GM23338 (cell line): ENCODE results near the gene SLC2A1. TPM values are rescaled to one million over a fixed set of nuclear protein-coding genes. Genes with fewer than 3 reads are reported as not detected.

Experiments used
- ATAC-seq: fragments of 200-7000 bp; cut with Tn5 transposase; 3 replicates; pipeline ENCODE4 v1.9.1; 2020
- DNase-seq: peaks from one replicate; pipeline ENCODE4 v3.0.0-alpha.2; 2015; ENCODE audit warnings: low spot score
- H2AFZ ChIP-seq: fragments of 200-600 bp; sonication (generic); 2 replicates; pipeline ENCODE4 v1.8.0; 2016; ENCODE audit warnings: antibody characterized with exemption, mild to moderate bottlenecking, moderate library complexity
- H3F3A ChIP-seq: fragments of 200-600 bp; sonication (generic); replicated peaks from 2 replicates; pipeline ENCODE4 v1.8.0; 2017; ENCODE audit warnings: antibody characterized with exemption, mixed run types, low read depth
- H3K27ac ChIP-seq: fragments of 200-600 bp; sonication (generic); 2 replicates; pipeline ENCODE4 v1.6.1; 2016; ENCODE audit warnings: low read depth
- H3K27me3 ChIP-seq: fragments of 200-600 bp; sonication (generic); 2 replicates; pipeline ENCODE4 v1.8.0; 2016; ENCODE audit warnings: mild to moderate bottlenecking, mixed run types, moderate library complexity; ENCODE audit not compliant: insufficient read depth
- H3K36me3 ChIP-seq: fragments of 200-600 bp; sonication (generic); 2 replicates; pipeline ENCODE4 v1.8.0; 2016; ENCODE audit warnings: mild to moderate bottlenecking; ENCODE audit not compliant: insufficient read depth
- H3K4me1 ChIP-seq: fragments of 200-600 bp; sonication (generic); 2 replicates; pipeline ENCODE4 v1.8.0; 2016; ENCODE audit warnings: mild to moderate bottlenecking, moderate library complexity; ENCODE audit not compliant: insufficient read depth
- H3K4me2 ChIP-seq: fragments of 200-600 bp; sonication (generic); 2 replicates; pipeline ENCODE4 v1.7.1; 2017; ENCODE audit warnings: mixed run types
- H3K4me3 ChIP-seq: fragments of 200-600 bp; sonication (generic); 2 replicates; pipeline ENCODE4 v1.6.1; 2016; ENCODE audit warnings: mixed run types
- H3K79me2 ChIP-seq: fragments of 200-600 bp; sonication (generic); replicated peaks from 2 replicates; pipeline ENCODE4 v1.8.0; 2017; ENCODE audit warnings: mild to moderate bottlenecking; ENCODE audit not compliant: insufficient read depth
- H3K9me2 ChIP-seq: fragments of 200-600 bp; sonication (generic); 2 replicates; pipeline ENCODE4 v1.8.0; 2017; ENCODE audit not compliant: insufficient read depth
- H4K20me1 ChIP-seq: fragments of 200-600 bp; sonication (generic); replicated peaks from 2 replicates; pipeline ENCODE4 v1.8.0; 2017; ENCODE audit warnings: mild to moderate bottlenecking; ENCODE audit not compliant: insufficient read depth
- H3K27ac Mint-ChIP-seq: 2 replicates; pipeline ENCODE4 v1.8.0; 2020; ENCODE audit warnings: inconsistent platforms, mild to moderate bottlenecking, moderate library complexity, mixed read lengths
- H3K27me3 Mint-ChIP-seq: 3 replicates; pipeline ENCODE4 v1.8.0; 2022; ENCODE audit warnings: low read depth, mild to moderate bottlenecking, moderate library complexity, mixed read lengths, inconsistent platforms; ENCODE audit not compliant: insufficient read depth, poor library complexity
- H3K36me3 Mint-ChIP-seq: 3 replicates; pipeline ENCODE4 v1.8.0; 2021; ENCODE audit warnings: low read depth, mild to moderate bottlenecking, inconsistent platforms, moderate library complexity, mixed read lengths
- H3K4me1 Mint-ChIP-seq: 3 replicates; pipeline ENCODE4 v1.8.0; 2020; ENCODE audit warnings: mild to moderate bottlenecking, inconsistent platforms, mixed read lengths
- H3K4me3 Mint-ChIP-seq: 3 replicates; pipeline ENCODE4 v1.8.0; 2021; ENCODE audit warnings: moderate library complexity, mild to moderate bottlenecking, inconsistent platforms, mixed read lengths
- H3K9me3 Mint-ChIP-seq: 3 replicates; pipeline ENCODE4 v1.8.0; 2020; ENCODE audit warnings: moderate library complexity, mild to moderate bottlenecking, inconsistent platforms, mixed read lengths
- EZH2 ChIP-seq: fragments of 200-600 bp; sonication (generic); IDR thresholded peaks from one replicate; pipeline ENCODE4 v1.8.0; 2017; ENCODE audit warnings: antibody characterized with exemption, mild to moderate bottlenecking, low read depth; ENCODE audit not compliant: unreplicated experiment
- EZH2phosphoT487 ChIP-seq: fragments of 200-600 bp; sonication (generic); IDR thresholded peaks from one replicate; pipeline ENCODE4 v1.8.1; 2018; ENCODE audit warnings: antibody characterized with exemption; ENCODE audit not compliant: unreplicated experiment
- JUNB ChIP-seq: IDR thresholded peaks from one replicate; pipeline ENCODE4 v1.6.1; 2016; ENCODE audit warnings: antibody characterized with exemption; ENCODE audit not compliant: unreplicated experiment
- STAT1 ChIP-seq: IDR thresholded peaks from one replicate; pipeline ENCODE4 v1.6.1; 2016; ENCODE audit warnings: antibody characterized with exemption; ENCODE audit not compliant: unreplicated experiment
- ZNF114 ChIP-seq: fragments of 250-450 bp; sonication (Bioruptor Pico); IDR thresholded peaks from 2 replicates; pipeline ENCODE4 v1.5.0; 2020; ENCODE audit warnings: mild to moderate bottlenecking, moderate library complexity
- ZNF331 ChIP-seq: fragments of 250-450 bp; sonication (Bioruptor Pico); IDR thresholded peaks from 2 replicates; pipeline ENCODE4 v1.5.0; 2020; ENCODE audit warnings: low read depth, mild to moderate bottlenecking, moderate library complexity
- polyA plus RNA-seq: library from polyadenylated mRNA; unstranded; fragments of >200 nt; fragmentation: Nextera tagmentation; extraction: Ambion mirVana; gene quantifications from 2 replicates; pipeline ENCODE4 v1.2.1, GENCODE V29; 2016
- total RNA-seq: library from RNA; depleted of rRNA; stranded (reverse); fragments of >200 nt; shearing (Covaris generic); gene quantifications from 2 replicates; pipeline ENCODE4 v1.2.3, GENCODE V29; 2014
- TF ChIP-seq, protein P1 (sequence below): IDR thresholded peaks from one replicate; pipeline ENCODE4 v1.6.1; 2018; ENCODE audit warnings: antibody characterized with exemption; ENCODE audit not compliant: unreplicated experiment
- TF ChIP-seq, protein P2 (sequence below): fragments of 250-450 bp; sonication (Bioruptor Pico); IDR thresholded peaks from 2 replicates; pipeline ENCODE4 v1.5.0; 2020; ENCODE audit warnings: mild to moderate bottlenecking, moderate library complexity
- TF ChIP-seq, protein P3 (sequence below): IDR thresholded peaks from 2 replicates; pipeline ENCODE4 v1.6.1; 2016; ENCODE audit warnings: antibody characterized with exemption
- TF ChIP-seq, protein P4 (sequence below), 2 experiments: fragments of 200-600 bp in 1 of 2; sonication (generic) in 1 of 2; conservative IDR thresholded peaks; 2 replicates each; pipeline versions ENCODE4 v1.5.1 to v1.6.1; 2016 to 2017; ENCODE audit warnings: antibody characterized with exemption in 2 of 2, low read depth in 2 of 2, mild to moderate bottlenecking in 2 of 2, moderate library complexity in 1 of 2

Gene SLC2A1
- total and polyA plus RNA-seq, 2 experiments from 2014 or later, result 66.1 to 305 TPM

DNA sequence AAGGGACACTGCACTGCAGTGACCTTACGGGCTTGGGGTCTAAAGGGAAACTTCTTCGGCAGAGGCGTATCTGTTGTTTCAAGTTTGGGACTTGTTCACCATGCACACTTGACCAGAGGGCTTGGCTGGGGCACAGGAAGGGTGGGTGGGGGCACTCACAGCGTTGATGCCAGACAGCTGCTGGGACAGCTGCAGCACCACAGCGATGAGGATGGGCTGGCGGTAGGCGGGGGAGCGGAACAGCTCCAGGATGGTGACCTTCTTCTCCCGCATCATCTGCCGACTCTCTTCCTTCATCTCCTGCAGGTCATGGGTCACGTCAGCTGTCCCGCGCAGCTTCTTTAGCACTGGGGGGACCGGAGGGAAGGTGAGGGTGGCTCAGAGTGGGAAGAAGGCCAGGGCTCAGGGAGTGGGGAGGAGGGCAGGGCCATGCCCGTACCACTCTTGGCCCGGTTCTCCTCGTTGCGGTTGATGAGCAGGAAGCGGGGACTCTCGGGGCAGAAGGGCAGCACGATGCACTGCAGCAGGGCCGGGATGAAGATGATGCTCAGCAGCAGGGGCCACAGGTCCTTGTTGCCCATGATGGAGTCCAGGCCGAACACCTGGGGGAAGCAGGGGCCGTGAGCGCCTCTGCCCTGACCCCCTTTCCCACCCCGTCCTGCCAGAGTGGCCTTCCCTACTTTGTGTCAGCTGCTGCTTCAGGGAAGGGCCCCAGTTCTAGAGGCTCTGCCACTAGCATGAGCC lies 29.1 kb downstream of the SLC2A1 start:
- no peak overlapping the region for H3K27ac Mint-ChIP-seq
- no peaks in the 10 kb centered on the region for H3K27me3 ChIP-seq
- H3K27me3 Mint-ChIP-seq, result peaks cover 27% of the 10 kb centered on the region
- H3K9me3 Mint-ChIP-seq, result no peaks in the 10 kb centered on the region
- H3K9me2 ChIP-seq, result no peaks in the 10 kb centered on the region
- H3K4me3 Mint-ChIP-seq, result no peak overlapping the region; the same call in 2 of the 3 replicates
- TF ChIP-seq JUNB (no peak), EZH2phosphoT487 (no peak), ZNF114 (CRISPR knock-in tag) (no peak), ZNF331 (CRISPR knock-in tag) (no peak), STAT1 (no peak), EZH2 (no peak)
- TF ChIP-seq, protein P1, sequence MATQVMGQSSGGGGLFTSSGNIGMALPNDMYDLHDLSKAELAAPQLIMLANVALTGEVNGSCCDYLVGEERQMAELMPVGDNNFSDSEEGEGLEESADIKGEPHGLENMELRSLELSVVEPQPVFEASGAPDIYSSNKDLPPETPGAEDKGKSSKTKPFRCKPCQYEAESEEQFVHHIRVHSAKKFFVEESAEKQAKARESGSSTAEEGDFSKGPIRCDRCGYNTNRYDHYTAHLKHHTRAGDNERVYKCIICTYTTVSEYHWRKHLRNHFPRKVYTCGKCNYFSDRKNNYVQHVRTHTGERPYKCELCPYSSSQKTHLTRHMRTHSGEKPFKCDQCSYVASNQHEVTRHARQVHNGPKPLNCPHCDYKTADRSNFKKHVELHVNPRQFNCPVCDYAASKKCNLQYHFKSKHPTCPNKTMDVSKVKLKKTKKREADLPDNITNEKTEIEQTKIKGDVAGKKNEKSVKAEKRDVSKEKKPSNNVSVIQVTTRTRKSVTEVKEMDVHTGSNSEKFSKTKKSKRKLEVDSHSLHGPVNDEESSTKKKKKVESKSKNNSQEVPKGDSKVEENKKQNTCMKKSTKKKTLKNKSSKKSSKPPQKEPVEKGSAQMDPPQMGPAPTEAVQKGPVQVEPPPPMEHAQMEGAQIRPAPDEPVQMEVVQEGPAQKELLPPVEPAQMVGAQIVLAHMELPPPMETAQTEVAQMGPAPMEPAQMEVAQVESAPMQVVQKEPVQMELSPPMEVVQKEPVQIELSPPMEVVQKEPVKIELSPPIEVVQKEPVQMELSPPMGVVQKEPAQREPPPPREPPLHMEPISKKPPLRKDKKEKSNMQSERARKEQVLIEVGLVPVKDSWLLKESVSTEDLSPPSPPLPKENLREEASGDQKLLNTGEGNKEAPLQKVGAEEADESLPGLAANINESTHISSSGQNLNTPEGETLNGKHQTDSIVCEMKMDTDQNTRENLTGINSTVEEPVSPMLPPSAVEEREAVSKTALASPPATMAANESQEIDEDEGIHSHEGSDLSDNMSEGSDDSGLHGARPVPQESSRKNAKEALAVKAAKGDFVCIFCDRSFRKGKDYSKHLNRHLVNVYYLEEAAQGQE, result no peak
- TF ChIP-seq, protein P2, sequence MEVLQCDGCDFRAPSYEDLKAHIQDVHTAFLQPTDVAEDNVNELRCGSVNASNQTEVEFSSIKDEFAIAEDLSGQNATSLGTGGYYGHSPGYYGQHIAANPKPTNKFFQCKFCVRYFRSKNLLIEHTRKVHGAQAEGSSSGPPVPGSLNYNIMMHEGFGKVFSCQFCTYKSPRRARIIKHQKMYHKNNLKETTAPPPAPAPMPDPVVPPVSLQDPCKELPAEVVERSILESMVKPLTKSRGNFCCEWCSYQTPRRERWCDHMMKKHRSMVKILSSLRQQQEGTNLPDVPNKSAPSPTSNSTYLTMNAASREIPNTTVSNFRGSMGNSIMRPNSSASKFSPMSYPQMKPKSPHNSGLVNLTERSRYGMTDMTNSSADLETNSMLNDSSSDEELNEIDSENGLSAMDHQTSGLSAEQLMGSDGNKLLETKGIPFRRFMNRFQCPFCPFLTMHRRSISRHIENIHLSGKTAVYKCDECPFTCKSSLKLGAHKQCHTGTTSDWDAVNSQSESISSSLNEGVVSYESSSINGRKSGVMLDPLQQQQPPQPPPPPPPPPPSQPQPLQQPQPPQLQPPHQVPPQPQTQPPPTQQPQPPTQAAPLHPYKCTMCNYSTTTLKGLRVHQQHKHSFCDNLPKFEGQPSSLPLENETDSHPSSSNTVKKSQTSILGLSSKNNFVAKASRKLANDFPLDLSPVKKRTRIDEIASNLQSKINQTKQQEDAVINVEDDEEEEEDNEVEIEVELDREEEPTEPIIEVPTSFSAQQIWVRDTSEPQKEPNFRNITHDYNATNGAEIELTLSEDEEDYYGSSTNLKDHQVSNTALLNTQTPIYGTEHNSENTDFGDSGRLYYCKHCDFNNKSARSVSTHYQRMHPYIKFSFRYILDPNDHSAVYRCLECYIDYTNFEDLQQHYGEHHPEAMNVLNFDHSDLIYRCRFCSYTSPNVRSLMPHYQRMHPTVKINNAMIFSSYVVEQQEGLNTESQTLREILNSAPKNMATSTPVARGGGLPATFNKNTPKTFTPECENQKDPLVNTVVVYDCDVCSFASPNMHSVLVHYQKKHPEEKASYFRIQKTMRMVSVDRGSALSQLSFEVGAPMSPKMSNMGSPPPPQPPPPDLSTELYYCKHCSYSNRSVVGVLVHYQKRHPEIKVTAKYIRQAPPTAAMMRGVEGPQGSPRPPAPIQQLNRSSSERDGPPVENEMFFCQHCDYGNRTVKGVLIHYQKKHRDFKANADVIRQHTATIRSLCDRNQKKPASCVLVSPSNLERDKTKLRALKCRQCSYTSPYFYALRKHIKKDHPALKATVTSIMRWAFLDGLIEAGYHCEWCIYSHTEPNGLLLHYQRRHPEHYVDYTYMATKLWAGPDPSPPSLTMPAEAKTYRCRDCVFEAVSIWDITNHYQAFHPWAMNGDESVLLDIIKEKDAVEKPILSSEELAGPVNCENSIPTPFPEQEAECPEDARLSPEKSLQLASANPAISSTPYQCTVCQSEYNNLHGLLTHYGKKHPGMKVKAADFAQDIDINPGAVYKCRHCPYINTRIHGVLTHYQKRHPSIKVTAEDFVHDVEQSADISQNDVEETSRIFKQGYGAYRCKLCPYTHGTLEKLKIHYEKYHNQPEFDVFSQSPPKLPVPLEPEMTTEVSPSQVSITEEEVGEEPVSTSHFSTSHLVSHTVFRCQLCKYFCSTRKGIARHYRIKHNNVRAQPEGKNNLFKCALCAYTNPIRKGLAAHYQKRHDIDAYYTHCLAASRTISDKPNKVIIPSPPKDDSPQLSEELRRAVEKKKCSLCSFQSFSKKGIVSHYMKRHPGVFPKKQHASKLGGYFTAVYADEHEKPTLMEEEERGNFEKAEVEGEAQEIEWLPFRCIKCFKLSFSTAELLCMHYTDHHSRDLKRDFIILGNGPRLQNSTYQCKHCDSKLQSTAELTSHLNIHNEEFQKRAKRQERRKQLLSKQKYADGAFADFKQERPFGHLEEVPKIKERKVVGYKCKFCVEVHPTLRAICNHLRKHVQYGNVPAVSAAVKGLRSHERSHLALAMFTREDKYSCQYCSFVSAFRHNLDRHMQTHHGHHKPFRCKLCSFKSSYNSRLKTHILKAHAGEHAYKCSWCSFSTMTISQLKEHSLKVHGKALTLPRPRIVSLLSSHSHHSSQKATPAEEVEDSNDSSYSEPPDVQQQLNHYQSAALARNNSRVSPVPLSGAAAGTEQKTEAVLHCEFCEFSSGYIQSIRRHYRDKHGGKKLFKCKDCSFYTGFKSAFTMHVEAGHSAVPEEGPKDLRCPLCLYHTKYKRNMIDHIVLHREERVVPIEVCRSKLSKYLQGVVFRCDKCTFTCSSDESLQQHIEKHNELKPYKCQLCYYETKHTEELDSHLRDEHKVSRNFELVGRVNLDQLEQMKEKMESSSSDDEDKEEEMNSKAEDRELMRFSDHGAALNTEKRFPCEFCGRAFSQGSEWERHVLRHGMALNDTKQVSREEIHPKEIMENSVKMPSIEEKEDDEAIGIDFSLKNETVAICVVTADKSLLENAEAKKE, result no peak
- TF ChIP-seq, protein P3, sequence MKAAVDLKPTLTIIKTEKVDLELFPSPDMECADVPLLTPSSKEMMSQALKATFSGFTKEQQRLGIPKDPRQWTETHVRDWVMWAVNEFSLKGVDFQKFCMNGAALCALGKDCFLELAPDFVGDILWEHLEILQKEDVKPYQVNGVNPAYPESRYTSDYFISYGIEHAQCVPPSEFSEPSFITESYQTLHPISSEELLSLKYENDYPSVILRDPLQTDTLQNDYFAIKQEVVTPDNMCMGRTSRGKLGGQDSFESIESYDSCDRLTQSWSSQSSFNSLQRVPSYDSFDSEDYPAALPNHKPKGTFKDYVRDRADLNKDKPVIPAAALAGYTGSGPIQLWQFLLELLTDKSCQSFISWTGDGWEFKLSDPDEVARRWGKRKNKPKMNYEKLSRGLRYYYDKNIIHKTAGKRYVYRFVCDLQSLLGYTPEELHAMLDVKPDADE, result no peak
- TF ChIP-seq, protein P4, sequence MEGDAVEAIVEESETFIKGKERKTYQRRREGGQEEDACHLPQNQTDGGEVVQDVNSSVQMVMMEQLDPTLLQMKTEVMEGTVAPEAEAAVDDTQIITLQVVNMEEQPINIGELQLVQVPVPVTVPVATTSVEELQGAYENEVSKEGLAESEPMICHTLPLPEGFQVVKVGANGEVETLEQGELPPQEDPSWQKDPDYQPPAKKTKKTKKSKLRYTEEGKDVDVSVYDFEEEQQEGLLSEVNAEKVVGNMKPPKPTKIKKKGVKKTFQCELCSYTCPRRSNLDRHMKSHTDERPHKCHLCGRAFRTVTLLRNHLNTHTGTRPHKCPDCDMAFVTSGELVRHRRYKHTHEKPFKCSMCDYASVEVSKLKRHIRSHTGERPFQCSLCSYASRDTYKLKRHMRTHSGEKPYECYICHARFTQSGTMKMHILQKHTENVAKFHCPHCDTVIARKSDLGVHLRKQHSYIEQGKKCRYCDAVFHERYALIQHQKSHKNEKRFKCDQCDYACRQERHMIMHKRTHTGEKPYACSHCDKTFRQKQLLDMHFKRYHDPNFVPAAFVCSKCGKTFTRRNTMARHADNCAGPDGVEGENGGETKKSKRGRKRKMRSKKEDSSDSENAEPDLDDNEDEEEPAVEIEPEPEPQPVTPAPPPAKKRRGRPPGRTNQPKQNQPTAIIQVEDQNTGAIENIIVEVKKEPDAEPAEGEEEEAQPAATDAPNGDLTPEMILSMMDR (conservative IDR thresholded peaks at IDR 0.05; ENCODE audit: low read depth in 2 of 2), result no peak
- H3K36me3 ChIP-seq, result peaks cover 37% of the 10 kb centered on the region
- H3K4me1 Mint-ChIP-seq, result peaks cover 61% of the 10 kb centered on the region
- no peak overlapping the region for H3K4me2 ChIP-seq
- DNase-seq, result no peak
- no peak overlapping the region for H2AFZ ChIP-seq
- 0 out of 2 replicates have a peak overlapping the region, but pooled peaks have one; percentile 32 for H3K27ac ChIP-seq
- H3K4me3 ChIP-seq, result no peak overlapping the region
- peaks cover 40% of the 10 kb centered on the region for H4K20me1 ChIP-seq
- H3K79me2 ChIP-seq, result peaks cover 24% of the 10 kb centered on the region
- peaks cover 70% of the 10 kb centered on the region for H3F3A ChIP-seq
- ATAC-seq, result no peak
- H3K4me1 ChIP-seq, result peaks cover 41% of the 10 kb centered on the region
- peaks cover 89% of the 10 kb centered on the region for H3K36me3 Mint-ChIP-seq
